ENCODE measurements around the gene BZW2. TPM values are rescaled to one million over a fixed set of nuclear protein-coding genes. Genes with fewer than 3 reads are reported as not detected.

BZW2 gene
- polyA plus RNA-seq, 3 donors = 19.0 to 45.2 (median 36.4) TPM

- Histone ChIP-seq H3K4me2 (replicated peaks; ENCODE audit: extremely low read depth, low read length, poor library complexity, severe bottlenecking) (no peak overlapping the region), H3K9me3 (replicated peaks in 1 of 2; ENCODE audit: control insufficient read depth in 1 of 2, insufficient read depth in 1 of 2, low read length in 2 of 2) (no peaks in the 10 kb centered on the region), H3K79me2 (ENCODE audit: insufficient read depth, low read length) (peaks cover 96% of the 10 kb centered on the region), H3K9ac (ENCODE audit: insufficient read depth, low read length, poor library complexity, severe bottlenecking) (no peak overlapping the region), H3K27me3 (ENCODE audit: control insufficient read depth in 2 of 2, insufficient read depth in 2 of 2, low read length in 2 of 2) (no peaks in the 10 kb centered on the region), H4K20me1 (ENCODE audit: insufficient read depth, low read length) (peaks cover 55% of the 10 kb centered on the region), H3K4me3 (replicated peaks in 1 of 3; ENCODE audit: low read depth in 2 of 3, low read length in 3 of 3) (no peak overlapping the region), H3K27ac (ENCODE audit: low read depth in 1 of 2, low read length in 2 of 2) (no peak overlapping the region), H2AFZ (ENCODE audit: insufficient read depth, low read depth, low read length, poor library complexity, severe bottlenecking) (no peak overlapping the region), H3K4me1 (ENCODE audit: control insufficient read depth in 1 of 2, insufficient read depth in 2 of 2, low read length in 2 of 2) (peaks cover 21 to 26% of the 10 kb centered on the region in 2 donors), H3K36me3 (replicated peaks in 1 of 2; ENCODE audit: control insufficient read depth in 1 of 2, insufficient read depth in 2 of 2, low read length in 2 of 2) (no peaks in the 10 kb centered on the region)
- Mint-ChIP-seq H3K36me3 (peaks cover 0 to 3% of the 10 kb centered on the region in 2 donors), H3K4me1 (peaks cover 40% of the 10 kb centered on the region), H3K4me3 (no peak overlapping the region), H3K9me3 (no peaks in the 10 kb centered on the region), H3K27ac (no peak overlapping the region), H3K27me3 (ENCODE audit: low read depth in 3 of 3) (no peaks in the 10 kb centered on the region)
- DNase-seq = no peak
- no peak for TF ChIP-seq CTCF (IDR thresholded peaks at IDR 0.05)
- intact Hi-C loops (cut with micrococcal nuclease) = no loop called here
- 93% methylated on average over 7 of the region's 7 CpGs for WGBS (ENCODE audit: insufficient coverage)
These were observed 6.2 kb downstream of the BZW2 start for GRCh38 chr7:16652240-16652583.

- intact Hi-C loops (cut with micrococcal nuclease) = no loop called here
- no peak overlapping the region for H3K4me2 ChIP-seq (replicated peaks; ENCODE audit: extremely low read depth, low read length, poor library complexity, severe bottlenecking)
- H3K4me1 ChIP-seq (ENCODE audit: control insufficient read depth in 1 of 2, insufficient read depth in 2 of 2, low read length in 2 of 2) = peaks cover 16 to 22% of the 10 kb centered on the region in 2 donors
- no peaks in the 10 kb centered on the region for H3K9me3 ChIP-seq (replicated peaks in 1 of 2; ENCODE audit: control insufficient read depth in 1 of 2, insufficient read depth in 1 of 2, low read length in 2 of 2)
- no peak for TF ChIP-seq CTCF (IDR thresholded peaks at IDR 0.05)
- no peak overlapping the region for H2AFZ ChIP-seq (ENCODE audit: insufficient read depth, low read depth, low read length, poor library complexity, severe bottlenecking)
- no peaks in the 10 kb centered on the region for H3K36me3 ChIP-seq (replicated peaks in 1 of 2; ENCODE audit: control insufficient read depth in 1 of 2, insufficient read depth in 2 of 2, low read length in 2 of 2)
- WGBS (ENCODE audit: insufficient coverage) = no CpG with 5 or more reads among the region's 2 CpGs
- DNase-seq = no peak
- H3K9ac ChIP-seq (ENCODE audit: insufficient read depth, low read length, poor library complexity, severe bottlenecking) = no peak overlapping the region
- H3K27ac ChIP-seq (ENCODE audit: low read depth in 1 of 2, low read length in 2 of 2) = no peak overlapping the region
- H3K4me3 ChIP-seq (replicated peaks in 1 of 3; ENCODE audit: low read depth in 2 of 3, low read length in 3 of 3) = no peak overlapping the region
- H3K27me3 ChIP-seq (ENCODE audit: control insufficient read depth in 2 of 2, insufficient read depth in 2 of 2, low read length in 2 of 2) = no peaks in the 10 kb centered on the region
- peaks cover 53% of the 10 kb centered on the region for H4K20me1 ChIP-seq (ENCODE audit: insufficient read depth, low read length)
- no peaks in the 10 kb centered on the region for H3K27me3 Mint-ChIP-seq (ENCODE audit: low read depth in 3 of 3)
- peaks cover 96% of the 10 kb centered on the region for H3K79me2 ChIP-seq (ENCODE audit: insufficient read depth, low read length)
- H3K4me3 Mint-ChIP-seq = no peak overlapping the region
- H3K36me3 Mint-ChIP-seq = peaks cover 0 to 3% of the 10 kb centered on the region in 2 donors
- peak overlapping the region in 2 of 7 donors; percentile 62 to 72 for H3K27ac Mint-ChIP-seq
- peaks cover 40% of the 10 kb centered on the region for H3K4me1 Mint-ChIP-seq
- no peaks in the 10 kb centered on the region for H3K9me3 Mint-ChIP-seq
These were observed 6.9 kb downstream of the BZW2 start for GRCh38 chr7:16652888-16653287.
